ENCODE data around the gene WDTC1. TPM values are rescaled to one million over a fixed set of nuclear protein-coding genes. Genes with fewer than 3 reads are reported as not detected.

WDTC1 gene
- total RNA-seq, 1 donor from 2014 or later, result 53.8 TPM

DNA sequence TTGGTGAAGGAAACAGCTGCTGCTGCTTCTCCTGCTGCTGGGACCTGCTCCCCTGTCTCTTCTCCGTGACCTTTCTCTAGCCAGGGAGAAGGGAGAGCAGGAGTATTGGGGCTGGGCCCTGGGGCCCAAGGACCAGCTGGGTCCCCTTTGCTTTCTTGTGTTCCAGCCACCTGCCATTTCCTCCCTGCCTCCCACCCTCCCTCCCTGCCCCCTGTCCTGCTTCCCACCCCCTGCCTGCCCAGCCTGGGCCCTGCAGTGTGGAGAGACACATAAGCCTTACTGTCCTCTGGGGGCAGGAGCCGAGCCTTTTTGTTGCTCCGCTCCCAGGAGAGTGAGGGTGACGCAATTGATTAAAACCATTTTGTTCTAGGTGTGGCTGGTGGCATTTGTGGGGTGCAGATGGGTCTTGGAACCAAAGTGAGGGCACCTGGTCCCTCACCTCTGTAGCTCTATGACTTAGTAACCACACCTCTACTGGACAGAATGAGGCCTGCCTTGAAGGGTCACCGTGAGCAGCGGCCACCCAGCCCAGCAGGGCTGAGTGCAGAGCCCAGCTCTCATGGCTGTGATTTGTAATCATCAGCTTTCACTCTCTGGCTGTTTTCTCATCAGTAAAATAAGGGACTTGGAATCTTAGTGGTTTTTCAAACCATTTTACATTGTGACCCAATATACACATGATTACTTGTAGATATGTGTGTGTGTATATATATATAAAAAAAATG is 73.6 kb downstream of the WDTC1 start:
- no peaks in the 10 kb centered on the region for H3K27me3 Mint-ChIP-seq
- no peak overlapping the region for H3K4me3 Mint-ChIP-seq (ENCODE audit: low read depth)
- no peaks in the 10 kb centered on the region for H3K4me1 Mint-ChIP-seq (ENCODE audit: low read depth)
- TF ChIP-seq, protein P1, sequence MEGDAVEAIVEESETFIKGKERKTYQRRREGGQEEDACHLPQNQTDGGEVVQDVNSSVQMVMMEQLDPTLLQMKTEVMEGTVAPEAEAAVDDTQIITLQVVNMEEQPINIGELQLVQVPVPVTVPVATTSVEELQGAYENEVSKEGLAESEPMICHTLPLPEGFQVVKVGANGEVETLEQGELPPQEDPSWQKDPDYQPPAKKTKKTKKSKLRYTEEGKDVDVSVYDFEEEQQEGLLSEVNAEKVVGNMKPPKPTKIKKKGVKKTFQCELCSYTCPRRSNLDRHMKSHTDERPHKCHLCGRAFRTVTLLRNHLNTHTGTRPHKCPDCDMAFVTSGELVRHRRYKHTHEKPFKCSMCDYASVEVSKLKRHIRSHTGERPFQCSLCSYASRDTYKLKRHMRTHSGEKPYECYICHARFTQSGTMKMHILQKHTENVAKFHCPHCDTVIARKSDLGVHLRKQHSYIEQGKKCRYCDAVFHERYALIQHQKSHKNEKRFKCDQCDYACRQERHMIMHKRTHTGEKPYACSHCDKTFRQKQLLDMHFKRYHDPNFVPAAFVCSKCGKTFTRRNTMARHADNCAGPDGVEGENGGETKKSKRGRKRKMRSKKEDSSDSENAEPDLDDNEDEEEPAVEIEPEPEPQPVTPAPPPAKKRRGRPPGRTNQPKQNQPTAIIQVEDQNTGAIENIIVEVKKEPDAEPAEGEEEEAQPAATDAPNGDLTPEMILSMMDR (IDR thresholded peaks at IDR 0.05; ENCODE audit: unreplicated experiment), result no peak
- H3K27ac Mint-ChIP-seq, result no peak overlapping the region
- H3K36me3 Mint-ChIP-seq (ENCODE audit: insufficient read depth), result peaks cover 3% of the 10 kb centered on the region
- no peaks in the 10 kb centered on the region for H3K9me3 Mint-ChIP-seq (ENCODE audit: low read depth)
- DNase-seq (ENCODE audit: low spot score, unreplicated experiment), result no peak

DNA sequence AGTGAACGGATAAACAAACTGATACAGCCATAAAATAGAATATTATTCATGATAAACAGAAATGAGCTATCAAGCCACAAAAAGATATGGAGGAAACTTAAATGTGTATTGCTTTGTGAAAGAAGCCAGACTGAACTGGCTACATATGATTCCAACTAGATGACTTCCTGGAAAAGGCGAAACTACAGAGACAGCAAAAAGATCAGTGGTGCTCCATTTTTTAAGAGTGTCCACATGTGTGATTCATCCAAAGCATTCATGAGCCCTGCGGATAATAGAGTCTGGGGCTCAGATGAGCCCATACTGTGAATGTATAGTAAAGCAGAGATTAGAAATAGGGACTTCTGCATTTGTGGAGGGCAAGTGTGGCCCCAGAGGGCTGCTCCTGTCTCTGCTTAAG is 79.7 kb downstream of the WDTC1 start:
- TF ChIP-seq, protein P1 (IDR thresholded peaks at IDR 0.05; ENCODE audit: unreplicated experiment), result no peak
- H3K4me1 Mint-ChIP-seq (ENCODE audit: low read depth), result no peaks in the 10 kb centered on the region
- no peak overlapping the region for H3K27ac Mint-ChIP-seq
- DNase-seq (ENCODE audit: low spot score, unreplicated experiment), result no peak
- H3K36me3 Mint-ChIP-seq (ENCODE audit: insufficient read depth), result no peaks in the 10 kb centered on the region
- H3K4me3 Mint-ChIP-seq (ENCODE audit: low read depth), result no peak overlapping the region
- H3K9me3 Mint-ChIP-seq (ENCODE audit: low read depth), result no peaks in the 10 kb centered on the region
- H3K27me3 Mint-ChIP-seq, result peaks cover 12% of the 10 kb centered on the region

DNA sequence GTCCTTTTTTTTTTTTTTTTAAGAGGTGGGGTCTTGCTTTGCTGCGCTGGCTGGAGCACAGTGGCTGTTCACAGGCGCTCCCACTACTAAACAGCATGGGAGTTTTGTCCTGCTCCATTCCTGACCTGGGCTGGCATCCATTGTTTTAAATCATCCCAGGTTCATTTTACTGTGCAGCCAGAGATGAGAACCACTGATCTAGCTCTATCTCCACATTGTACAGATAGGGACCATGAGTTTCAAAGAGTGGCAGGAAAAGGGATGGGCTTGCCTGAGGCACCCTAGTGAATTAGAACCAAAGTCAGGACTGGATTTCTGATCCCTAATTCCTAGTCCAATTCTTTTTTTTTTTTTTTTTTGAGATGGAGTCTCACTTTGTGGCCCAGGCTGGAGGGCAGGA is 80.3 kb downstream of the WDTC1 start:
- Mint-ChIP-seq H3K9me3 (ENCODE audit: low read depth) (no peaks in the 10 kb centered on the region), H3K36me3 (ENCODE audit: insufficient read depth) (no peaks in the 10 kb centered on the region), H3K27me3 (peaks cover 13% of the 10 kb centered on the region), H3K4me1 (ENCODE audit: low read depth) (no peaks in the 10 kb centered on the region), H3K27ac (no peak overlapping the region), H3K4me3 (ENCODE audit: low read depth) (no peak overlapping the region)
- TF ChIP-seq, protein P1 (IDR thresholded peaks at IDR 0.05; ENCODE audit: unreplicated experiment), result no peak
- no peak for DNase-seq (ENCODE audit: low spot score, unreplicated experiment)

DNA sequence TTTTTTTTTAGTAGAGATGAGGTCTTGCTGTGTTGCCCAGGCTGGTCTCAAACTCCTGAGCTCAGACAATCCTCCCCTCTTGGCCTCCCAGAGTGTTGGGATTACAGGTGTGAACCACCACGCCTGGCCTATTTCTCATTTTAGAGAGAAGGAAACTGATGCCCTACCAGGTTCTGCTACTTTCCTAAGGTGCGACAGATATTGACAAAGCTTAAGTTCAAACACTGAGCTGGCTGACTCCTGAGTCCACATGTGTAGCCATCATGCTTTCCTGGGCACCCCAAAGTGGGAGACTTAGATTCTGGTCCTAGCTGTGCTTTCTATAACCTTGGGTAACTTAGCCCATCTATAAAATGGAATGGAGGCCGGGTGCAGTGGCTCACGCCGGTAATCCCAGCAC is 82.4 kb downstream of the WDTC1 start:
- H3K9me3 Mint-ChIP-seq (ENCODE audit: low read depth), result no peaks in the 10 kb centered on the region
- H3K36me3 Mint-ChIP-seq (ENCODE audit: insufficient read depth), result no peaks in the 10 kb centered on the region
- H3K27ac Mint-ChIP-seq, result no peak overlapping the region
- peaks cover 16% of the 10 kb centered on the region for H3K27me3 Mint-ChIP-seq
- no peak for DNase-seq (ENCODE audit: low spot score, unreplicated experiment)
- H3K4me1 Mint-ChIP-seq (ENCODE audit: low read depth), result no peaks in the 10 kb centered on the region
- TF ChIP-seq, protein P1 (IDR thresholded peaks at IDR 0.05; ENCODE audit: unreplicated experiment), result no peak
- H3K4me3 Mint-ChIP-seq (ENCODE audit: low read depth), result no peak overlapping the region

DNA sequence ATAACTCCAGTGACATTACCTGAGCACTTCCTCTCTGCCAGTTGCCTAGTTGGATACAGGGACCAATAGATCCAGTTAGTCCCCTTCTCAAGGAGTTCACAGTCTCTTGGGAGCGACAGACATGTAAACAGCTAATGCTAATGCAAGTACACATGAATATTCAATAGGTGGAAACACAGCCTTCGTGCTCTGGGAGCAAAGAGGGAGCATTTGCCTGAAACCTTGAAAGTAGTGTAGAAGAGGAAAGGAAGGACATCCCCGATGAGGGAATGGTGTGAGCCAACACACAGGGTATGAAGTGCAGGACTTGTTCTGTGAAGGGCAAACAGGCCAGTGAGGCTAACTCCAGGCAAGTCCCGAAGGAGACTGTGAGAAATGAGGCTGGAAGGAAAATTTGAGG is 83.7 kb downstream of the WDTC1 start:
- Mint-ChIP-seq H3K27ac (no peak overlapping the region), H3K9me3 (ENCODE audit: low read depth) (no peaks in the 10 kb centered on the region), H3K36me3 (ENCODE audit: insufficient read depth) (no peaks in the 10 kb centered on the region), H3K27me3 (peaks cover 16% of the 10 kb centered on the region), H3K4me3 (ENCODE audit: low read depth) (no peak overlapping the region), H3K4me1 (ENCODE audit: low read depth) (peaks cover 5% of the 10 kb centered on the region)
- TF ChIP-seq, protein P1 (IDR thresholded peaks at IDR 0.05; ENCODE audit: unreplicated experiment), result no peak
- DNase-seq (ENCODE audit: low spot score, unreplicated experiment), result no peak

Data from progenitor cell of endocrine pancreas (in vitro differentiated cells).